ENCODE measurements around the gene PHKB. TPM values are rescaled to one million over a fixed set of nuclear protein-coding genes. Genes with fewer than 3 reads are reported as not detected.
"Not testable (repeated sequence)": the region's sequence is repeated elsewhere in the genome, so short reads cannot be mapped to it uniquely, and the experiment has no call there.

The PHKB gene
- total RNA-seq, 1 experiment from 2014 or later = 35.6 TPM

DNA sequence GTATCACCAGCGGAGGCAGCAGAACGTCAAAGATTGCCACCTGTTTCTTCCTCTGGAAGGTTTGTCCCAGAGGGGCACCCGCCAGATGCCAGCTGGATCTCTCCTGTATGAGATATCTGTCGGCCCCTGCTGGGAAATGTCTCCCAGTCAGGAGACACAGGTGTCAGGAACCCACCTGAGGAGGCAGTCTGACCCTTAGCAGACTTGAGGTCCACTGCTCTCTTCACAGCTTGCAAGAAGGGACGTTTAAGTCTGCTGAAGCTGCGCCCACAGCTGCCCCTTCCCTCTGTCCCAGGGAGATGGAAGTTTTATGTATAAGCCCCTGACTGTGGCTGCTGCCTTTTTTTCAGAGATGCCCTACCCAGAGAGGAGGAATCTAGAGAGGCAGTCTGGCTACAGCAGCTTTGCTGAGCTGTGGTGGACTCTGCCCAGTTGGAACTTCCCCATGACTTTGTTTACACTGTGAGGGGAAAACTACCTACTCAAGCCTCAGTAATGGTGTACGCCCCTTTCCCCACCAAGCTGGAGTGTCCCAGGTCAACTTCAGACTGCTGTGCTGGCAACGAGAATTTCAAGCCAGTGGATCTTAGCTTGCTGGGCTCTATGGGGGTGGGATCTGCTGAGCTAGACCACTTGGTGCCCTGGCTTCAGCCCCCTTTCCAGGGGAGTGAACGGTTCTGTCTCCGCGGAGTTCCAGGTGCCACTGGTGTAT is 92.9 kb downstream of the PHKB start:
- DNase-seq = no peak
- Histone ChIP-seq H3K4me1 (no peaks in the 10 kb centered on the region), H3K27me3 (no peaks in the 10 kb centered on the region), H3K27ac (no peak overlapping the region), H3K4me3 (no peak overlapping the region), H3K36me3 (no peaks in the 10 kb centered on the region), H3K9me3 (replicated peaks) (no peaks in the 10 kb centered on the region)

DNA sequence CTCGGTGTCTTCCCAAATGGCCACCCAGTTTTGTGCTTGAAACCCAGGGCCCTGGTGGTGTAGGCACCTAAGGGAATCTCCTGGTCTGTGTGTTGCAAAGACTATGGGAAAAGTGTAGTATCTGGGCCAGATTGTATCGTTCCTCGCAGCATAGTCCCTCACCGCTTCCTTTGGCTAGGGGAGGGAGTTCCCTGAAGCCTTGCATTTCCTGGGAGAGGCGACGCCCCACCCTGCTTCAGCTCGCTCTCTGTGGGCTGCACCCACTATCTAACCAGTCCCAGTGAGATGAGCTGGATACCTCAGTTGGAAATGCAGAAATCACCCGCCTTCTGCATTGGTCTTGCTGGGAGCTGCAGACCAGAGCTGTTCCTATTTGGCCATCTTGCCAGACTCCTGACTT is 93.5 kb downstream of the PHKB start:
- H3K9me3 ChIP-seq (replicated peaks); H3K27ac ChIP-seq; H3K4me1 ChIP-seq; H3K27me3 ChIP-seq; H3K4me3 ChIP-seq; H3K36me3 ChIP-seq; DNase-seq: not testable (repeated sequence)

DNA sequence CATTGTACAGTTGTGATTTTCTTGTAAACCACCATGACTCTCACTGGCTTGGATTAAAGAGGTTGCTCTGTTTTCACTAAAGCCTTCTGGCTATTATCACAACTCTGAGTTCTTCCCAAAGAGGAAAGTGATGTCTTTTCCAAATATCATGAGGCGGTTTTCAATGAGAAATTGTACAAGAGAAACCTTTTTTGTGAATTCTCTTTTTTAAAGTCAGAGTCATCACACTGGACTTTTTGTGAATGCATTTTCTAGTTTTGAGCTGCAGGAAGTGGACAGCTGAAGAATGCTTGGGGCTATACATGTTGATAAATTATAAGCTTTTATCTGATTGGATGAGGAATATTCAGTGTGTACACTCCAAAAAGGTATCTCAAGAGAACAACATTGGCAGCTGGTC is 100.2 kb downstream of the PHKB start:
- H3K4me3 ChIP-seq = no peak overlapping the region
- no peaks in the 10 kb centered on the region for H3K9me3 ChIP-seq (replicated peaks)
- no peak overlapping the region for H3K27ac ChIP-seq
- no peaks in the 10 kb centered on the region for H3K4me1 ChIP-seq
- no peak for DNase-seq
- H3K27me3 ChIP-seq = no peaks in the 10 kb centered on the region
- no peaks in the 10 kb centered on the region for H3K36me3 ChIP-seq

DNA sequence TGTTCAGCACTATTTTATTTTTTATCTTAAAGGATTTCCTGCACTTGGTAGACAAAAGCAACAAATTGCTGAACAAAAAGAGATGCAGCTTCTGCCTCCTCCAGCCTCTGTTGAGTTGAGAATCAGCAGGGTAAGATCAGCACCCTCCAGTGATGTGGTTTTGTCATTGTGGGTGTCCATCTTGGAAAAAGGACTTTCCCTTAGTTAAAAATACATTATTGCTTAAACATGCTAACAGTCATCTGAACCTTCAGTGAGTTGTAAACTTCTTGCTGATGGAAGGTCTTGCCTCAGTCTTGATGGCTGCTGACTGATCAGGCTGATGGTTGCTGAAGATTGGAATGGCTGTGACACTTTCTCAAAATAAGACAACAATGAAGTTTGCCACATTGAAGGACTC is 101.2 kb downstream of the PHKB start:
- Histone ChIP-seq H3K27me3 (no peaks in the 10 kb centered on the region), H3K36me3 (no peaks in the 10 kb centered on the region), H3K9me3 (replicated peaks) (no peaks in the 10 kb centered on the region), H3K27ac (no peak overlapping the region), H3K4me3 (no peak overlapping the region), H3K4me1 (no peaks in the 10 kb centered on the region)
- no peak for DNase-seq

DNA sequence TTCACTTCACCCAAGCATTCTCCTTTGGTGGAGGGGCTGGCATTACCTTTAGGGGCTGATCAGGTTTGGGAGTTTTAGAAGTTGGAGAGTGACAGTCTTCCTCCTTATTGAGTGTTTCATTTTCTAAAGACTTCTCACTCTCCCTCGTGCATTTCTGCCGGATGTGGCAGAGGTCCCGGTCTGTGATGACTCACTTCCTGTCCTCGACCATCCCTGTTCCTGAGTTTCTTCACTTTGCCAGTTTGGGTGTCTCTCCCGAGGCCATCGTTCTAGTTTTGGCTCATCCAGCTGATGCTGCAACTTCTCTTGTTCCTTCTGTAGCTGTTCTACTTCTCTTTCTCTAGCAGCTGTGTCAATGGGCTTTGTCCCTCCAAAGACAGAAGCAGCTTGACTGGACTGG is 104.3 kb downstream of the PHKB start:
- DNase-seq = no peak

DNA sequence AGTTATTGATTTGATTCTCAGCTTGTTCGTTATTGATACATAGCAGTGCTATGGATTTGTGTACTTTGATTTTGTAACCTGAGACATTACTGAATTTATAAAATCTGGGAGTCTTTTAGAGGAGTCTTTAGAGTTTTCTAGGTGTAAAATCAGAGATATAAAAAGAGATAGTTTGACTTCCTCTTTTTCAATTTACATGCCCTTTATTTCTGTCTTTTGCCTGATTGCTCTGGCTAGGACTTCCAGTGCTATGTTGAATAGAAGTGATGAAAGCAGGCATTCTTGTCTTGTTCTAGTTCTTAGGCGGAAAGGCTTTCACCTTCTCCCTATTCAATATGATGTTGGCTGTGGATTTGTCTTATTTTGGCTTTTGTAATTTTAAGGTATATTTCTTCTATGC is 106.2 kb downstream of the PHKB start:
- Histone ChIP-seq H3K27me3 (no peaks in the 10 kb centered on the region), H3K36me3 (no peaks in the 10 kb centered on the region), H3K4me1 (peaks cover 2% of the 10 kb centered on the region; the same call in 1 of the 2 replicates), H3K27ac (no peak overlapping the region), H3K4me3 (no peak overlapping the region), H3K9me3 (replicated peaks) (no peaks in the 10 kb centered on the region)
- DNase-seq = no peak

More for the DNA sequence above, 104.3 kb downstream of the PHKB start:
- no peaks in the 10 kb centered on the region for H3K27me3 ChIP-seq
- H3K9me3 ChIP-seq (replicated peaks) = no peaks in the 10 kb centered on the region
- no peak overlapping the region for H3K4me3 ChIP-seq
- no peaks in the 10 kb centered on the region for H3K36me3 ChIP-seq
- no peaks in the 10 kb centered on the region for H3K4me1 ChIP-seq
- no peak overlapping the region for H3K27ac ChIP-seq

DNA sequence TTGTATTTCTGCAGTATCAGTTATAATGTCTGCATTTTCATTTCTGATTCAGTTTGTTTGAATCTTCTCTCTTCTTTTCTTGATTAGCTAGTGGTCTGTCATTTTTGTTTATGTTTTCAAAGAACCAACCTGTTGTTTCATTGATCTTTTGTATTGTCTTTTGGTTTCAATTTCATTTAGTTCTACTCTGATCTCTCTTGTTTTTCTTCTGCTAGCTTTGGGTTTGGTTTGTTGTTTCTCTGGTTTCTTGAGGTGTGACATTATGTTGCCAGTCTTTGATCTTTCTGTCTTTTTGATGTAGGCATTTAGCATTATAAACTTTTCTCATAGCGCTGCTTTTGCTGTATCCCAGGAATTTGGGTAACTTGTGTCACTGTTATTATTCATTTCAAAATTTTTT is 107.2 kb downstream of the PHKB start:
- H3K4me3 ChIP-seq = no peak overlapping the region

DNA sequence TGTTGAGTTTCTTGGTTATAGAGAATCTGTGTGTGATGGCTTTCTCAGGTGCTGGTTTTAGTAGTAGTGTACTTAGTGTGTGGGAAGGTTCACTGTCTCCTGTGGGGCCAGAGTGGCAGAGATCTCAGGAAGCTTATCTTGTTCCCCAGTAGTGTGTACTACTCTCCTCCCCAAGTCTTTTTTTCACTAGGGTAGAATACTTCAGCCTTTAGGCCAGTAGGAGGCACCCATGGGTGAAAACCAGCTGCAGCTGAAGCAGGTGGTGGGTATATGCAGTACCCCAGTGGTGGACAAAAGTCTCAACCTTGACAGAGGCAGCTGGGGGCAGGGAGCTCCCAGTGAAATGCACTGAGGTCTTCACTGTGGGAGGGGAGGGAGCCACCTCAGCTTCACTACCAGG is 109.9 kb downstream of the PHKB start:
- H3K27ac ChIP-seq = no peak overlapping the region
- DNase-seq = no peak
- H3K4me3 ChIP-seq = no peak overlapping the region
- peaks cover 2% of the 10 kb centered on the region; the same call in 1 of the 2 replicates for H3K4me1 ChIP-seq
- no peaks in the 10 kb centered on the region for H3K9me3 ChIP-seq (replicated peaks)
- no peaks in the 10 kb centered on the region for H3K27me3 ChIP-seq
- no peaks in the 10 kb centered on the region for H3K36me3 ChIP-seq

More for the DNA sequence above, 107.2 kb downstream of the PHKB start:
- Histone ChIP-seq H3K27me3 (no peaks in the 10 kb centered on the region), H3K9me3 (replicated peaks) (no peaks in the 10 kb centered on the region), H3K4me1 (peaks cover 2% of the 10 kb centered on the region; the same call in 1 of the 2 replicates), H3K36me3 (no peaks in the 10 kb centered on the region), H3K27ac (no peak overlapping the region)
- DNase-seq = no peak

DNA sequence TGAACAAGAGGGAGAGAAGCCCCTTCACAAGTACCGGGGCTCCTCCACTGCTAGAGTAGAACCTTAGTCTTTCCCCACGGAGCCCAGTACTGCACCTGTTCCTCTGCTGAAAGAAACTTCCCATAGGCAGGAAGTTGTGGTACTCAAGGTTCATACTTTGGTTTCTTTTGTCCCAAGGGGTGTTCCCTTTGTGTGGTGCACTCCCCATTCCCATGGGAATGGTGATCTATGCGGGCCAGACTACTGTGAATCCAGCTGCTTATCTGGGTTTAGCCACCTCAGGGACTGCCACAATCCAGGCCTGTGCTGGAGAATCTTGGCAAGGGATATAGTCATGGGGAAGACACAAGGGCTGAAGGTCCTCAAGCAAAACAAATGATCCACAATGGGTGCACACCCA is 110.6 kb downstream of the PHKB start:
- H3K9me3 ChIP-seq (replicated peaks) = no peaks in the 10 kb centered on the region
- DNase-seq = peak; percentile 6 to 36

DNA sequence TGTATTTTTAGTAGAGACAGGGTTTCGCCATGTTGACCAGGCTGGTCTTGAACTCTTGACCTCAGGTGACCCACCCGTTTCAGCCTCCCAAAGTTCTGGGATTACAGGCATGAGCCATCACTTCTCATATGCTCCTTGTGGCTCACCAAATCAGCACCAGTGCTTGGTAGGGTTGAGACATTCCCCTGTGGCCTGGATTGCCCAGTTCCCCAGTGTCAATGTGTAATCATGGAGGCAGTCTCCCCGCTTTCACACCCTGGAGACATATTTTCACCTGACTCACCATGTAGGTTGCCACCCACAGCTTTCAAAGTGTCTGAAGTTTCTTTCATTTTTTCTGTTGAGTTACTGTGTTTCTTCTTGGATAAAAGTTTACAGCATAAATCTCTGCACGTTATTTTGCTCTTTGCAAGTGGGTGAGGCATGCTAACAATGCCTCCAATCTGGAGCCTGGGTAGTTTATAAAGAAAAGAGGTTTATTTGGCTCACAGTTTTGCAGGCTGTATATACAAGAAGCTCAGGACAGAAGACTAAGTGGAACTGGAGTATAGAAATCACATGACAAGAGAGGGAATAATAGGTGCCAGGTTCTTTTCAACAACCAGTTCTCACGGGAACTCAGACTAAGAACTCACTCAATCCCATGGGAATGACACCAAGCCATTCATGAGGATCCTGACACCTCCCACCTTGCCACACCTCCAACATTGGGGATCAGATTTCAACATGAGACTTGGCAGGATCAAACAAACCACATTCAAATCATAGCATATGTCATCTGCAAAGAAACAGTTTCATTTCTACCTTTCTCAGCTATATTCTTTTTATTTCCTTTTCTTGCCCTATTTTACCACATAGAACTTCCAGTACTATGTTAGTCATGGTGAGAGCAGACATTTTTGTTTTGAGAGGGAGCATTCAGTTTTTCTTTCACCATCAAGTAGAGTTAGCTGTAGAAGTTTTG is 113.2 kb downstream of the PHKB start:
- Histone ChIP-seq H3K9me3 (replicated peaks) (no peaks in the 10 kb centered on the region), H3K27me3 (no peaks in the 10 kb centered on the region), H3K4me1 (peaks cover 2% of the 10 kb centered on the region; the same call in 1 of the 2 replicates), H3K27ac (no peak overlapping the region), H3K4me3 (no peak overlapping the region), H3K36me3 (no peaks in the 10 kb centered on the region)
- peak in 1 of 2 experiments; percentile 24 for DNase-seq

More for the DNA sequence above, 110.6 kb downstream of the PHKB start:
- Histone ChIP-seq H3K4me1 (peaks cover 2% of the 10 kb centered on the region; the same call in 1 of the 2 replicates), H3K27ac (no peak overlapping the region), H3K27me3 (no peaks in the 10 kb centered on the region), H3K4me3 (no peak overlapping the region), H3K36me3 (no peaks in the 10 kb centered on the region)

DNA sequence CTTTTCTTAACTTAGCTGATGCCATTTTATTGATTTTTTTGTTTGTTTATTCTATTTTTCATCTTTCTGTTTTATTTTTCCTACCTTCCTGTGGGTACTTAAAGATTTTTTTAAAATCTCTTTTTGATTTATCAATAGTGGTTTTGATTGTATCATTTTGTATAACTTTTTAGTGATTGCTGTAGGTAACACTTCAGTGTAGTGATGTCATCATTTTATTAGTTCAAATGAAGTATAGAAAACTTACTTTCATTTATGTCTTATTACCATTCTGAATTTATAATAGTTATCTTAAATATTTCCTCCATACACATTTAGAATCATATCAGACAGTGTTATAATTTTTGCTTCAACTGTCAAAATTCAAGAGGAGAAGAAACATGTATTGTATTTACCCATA is 115.9 kb downstream of the PHKB start:
- Histone ChIP-seq H3K36me3 (no peaks in the 10 kb centered on the region), H3K9me3 (replicated peaks) (no peaks in the 10 kb centered on the region), H3K4me3 (no peak overlapping the region), H3K27me3 (no peaks in the 10 kb centered on the region), H3K27ac (no peak overlapping the region), H3K4me1 (peaks cover under 1% of the 10 kb centered on the region; the same call in 1 of the 2 replicates)
- DNase-seq = no peak

DNA sequence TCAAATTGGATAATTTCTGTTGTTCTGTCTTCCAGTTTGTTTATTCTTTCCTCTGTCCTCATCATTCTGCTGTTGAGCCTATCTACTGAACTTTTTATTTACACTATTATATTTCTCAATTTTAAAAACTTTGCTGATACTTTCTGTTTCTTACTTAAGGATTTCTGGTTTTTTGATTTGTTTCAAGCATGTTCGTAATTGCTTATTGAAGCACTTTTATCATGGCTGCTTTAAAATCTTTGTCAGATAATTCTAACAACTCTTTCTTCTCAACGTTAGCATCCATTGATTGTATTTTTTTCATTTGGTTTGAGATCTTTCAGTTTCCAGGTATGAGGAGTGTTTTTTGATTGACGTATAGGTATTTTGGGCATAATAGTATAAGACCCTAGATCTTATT is 116.9 kb downstream of the PHKB start:
- no peak overlapping the region for H3K27ac ChIP-seq
- no peaks in the 10 kb centered on the region for H3K36me3 ChIP-seq
- H3K27me3 ChIP-seq = no peaks in the 10 kb centered on the region
- no peaks in the 10 kb centered on the region for H3K4me1 ChIP-seq
- no peak overlapping the region for H3K4me3 ChIP-seq
- DNase-seq = no peak
- no peaks in the 10 kb centered on the region for H3K9me3 ChIP-seq (replicated peaks)

DNA sequence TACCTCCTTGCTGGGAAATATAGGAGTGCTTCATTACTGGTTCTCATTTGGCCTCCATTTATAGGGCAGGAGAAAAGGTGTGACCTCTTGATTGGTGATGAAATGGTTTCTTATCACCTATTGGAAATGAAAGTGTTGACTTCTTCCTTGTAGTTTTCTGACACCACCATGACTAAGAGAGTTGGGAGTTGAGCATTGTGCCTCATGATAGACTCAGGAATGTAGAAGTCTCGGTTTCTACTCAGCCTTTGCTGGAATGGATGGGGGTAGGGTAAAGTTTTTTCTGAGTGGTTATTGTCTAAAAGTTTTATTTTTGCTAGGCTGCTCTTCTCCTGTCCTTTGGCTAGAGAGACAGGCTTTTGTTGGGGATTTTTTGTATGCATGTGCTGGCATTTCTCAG is 117.4 kb downstream of the PHKB start:
- Histone ChIP-seq H3K4me3 (no peak overlapping the region), H3K4me1 (no peaks in the 10 kb centered on the region), H3K36me3 (no peaks in the 10 kb centered on the region), H3K27me3 (no peaks in the 10 kb centered on the region), H3K27ac (no peak overlapping the region), H3K9me3 (replicated peaks) (no peaks in the 10 kb centered on the region)
- no peak for DNase-seq

DNA sequence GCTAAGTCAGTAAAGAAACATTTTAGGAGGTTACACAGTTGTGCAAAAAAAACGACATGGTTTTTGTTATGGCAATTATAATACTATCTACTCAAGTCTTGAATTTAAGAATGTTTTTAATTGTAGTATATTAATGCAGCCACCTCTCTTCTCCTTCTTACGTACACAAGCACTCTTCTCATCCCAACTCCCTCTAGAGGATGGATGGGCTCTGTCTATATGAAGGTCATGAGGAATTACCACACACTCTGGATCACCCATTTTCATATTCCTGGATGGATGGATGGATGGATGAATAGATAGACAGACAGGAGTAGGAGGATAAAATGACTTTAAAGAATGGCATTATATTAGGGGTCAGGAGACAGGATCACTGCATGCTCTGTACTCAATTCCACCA is 120.0 kb downstream of the PHKB start:
- Histone ChIP-seq H3K27ac (no peak overlapping the region), H3K4me1 (no peaks in the 10 kb centered on the region), H3K27me3 (no peaks in the 10 kb centered on the region), H3K4me3 (no peak overlapping the region), H3K36me3 (no peaks in the 10 kb centered on the region), H3K9me3 (replicated peaks) (no peaks in the 10 kb centered on the region)
- DNase-seq = no peak

Measured in SJCRH30 (cell line).